ENCODE results near the gene KCNK18.
A peak's percentile ranks its signal among the peaks of the same experiment; 100 is the strongest.
"Not testable (repeated sequence)": the region's sequence is repeated elsewhere in the genome, so short reads cannot be mapped to it uniquely, and the experiment has no call there.

KCNK18 gene

DNA sequence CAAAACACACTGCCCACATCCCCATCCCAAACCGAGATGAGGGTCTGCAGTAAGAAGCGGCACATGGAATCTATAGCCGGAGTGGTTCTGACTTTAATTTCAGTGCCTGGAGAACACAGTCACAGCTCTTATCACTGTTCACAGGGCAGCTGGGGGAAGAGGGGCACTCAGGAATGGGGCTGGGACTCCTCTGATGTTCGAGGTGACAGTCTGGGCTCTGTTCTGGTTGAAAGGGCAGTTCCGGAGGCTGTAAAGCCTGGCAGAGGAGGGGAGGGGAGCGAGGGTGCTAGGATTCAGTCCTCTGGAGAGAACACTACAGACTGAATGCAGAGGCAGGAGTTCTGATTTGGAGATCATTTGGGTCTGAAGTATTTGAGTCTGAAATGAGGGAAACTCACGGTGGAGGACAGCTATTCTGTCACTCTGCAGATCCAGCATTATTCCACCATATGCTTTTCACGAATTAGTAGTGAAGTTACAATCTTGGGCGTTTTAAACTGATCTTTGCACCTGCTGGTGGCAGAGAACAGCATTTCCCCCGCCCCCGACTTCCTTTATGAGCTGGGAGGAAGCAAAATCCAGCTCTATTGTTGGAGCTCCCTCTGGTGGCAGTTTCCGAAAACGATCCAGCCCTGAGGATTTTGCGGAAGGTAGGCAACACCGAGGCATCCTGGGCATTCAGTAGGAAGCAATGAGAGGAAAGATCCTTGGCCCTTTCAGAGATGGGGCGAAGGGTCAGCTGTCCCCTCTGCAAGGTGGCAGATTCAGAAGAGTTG lies 22.7 kb upstream of the KCNK18 start:
- peak; percentile 67 for DNase-seq

DNA sequence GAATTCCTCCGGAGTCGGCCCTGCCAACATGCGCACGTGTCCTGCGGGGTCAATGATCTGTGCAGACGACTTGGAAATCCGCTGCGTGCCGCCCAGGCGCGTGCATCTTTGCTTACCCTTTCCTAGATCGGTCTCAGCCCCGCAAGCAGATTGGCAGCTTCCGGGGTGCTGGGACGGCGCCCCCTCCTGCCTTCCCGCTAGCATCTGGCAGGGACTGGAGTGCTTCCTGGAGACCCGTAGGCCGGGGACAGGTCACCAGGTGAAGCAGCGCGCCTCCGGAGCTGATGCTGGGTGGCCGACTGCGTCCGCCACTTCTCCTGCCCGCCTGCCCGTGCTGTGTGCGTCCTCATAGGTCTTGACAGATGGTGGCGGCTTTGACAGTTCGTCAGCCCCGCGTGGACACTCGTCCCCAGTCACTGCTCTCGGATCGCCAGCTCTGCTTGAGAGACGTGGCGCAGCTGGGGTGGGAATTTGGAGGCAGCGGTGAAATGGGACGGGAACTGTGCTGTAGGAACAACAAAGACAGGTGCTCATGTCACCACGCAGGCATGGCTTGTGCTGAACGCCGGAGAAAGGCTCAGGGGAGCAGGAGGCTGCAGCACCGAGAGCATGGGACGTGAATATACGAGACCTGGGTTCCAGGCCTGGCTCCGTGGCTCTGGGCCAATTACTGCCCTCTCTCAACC lies 21.9 kb upstream of the KCNK18 start:
- no peak for DNase-seq

DNA sequence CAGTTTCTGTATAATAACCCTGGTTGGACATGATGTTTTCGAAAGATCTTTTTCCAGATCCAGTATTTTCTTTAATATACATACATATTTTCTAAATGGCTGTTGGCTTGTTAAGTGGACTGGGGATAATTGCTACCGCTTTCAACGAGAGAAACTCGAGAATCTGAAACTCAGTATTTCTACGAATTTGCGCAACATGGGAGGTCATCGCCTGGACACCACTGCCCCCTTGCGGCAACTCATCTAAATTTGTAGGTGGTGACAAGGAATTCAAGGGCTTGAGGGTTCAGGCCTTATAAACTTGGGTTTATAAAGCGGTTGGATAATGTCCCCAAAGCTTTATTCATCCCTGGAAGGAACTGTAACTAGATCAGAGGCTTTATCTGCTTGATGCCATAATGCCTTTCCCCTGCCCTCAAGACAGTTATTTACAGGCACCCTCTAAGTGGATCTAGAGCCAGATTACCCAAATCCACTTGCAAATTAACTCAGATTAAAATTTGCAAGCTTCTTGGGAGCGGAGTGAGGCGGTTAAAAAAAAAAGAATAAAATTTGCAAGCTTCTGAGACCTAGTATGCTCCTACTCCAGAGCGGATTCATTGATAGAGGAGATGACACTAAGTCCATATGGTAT lies 21.3 kb upstream of the KCNK18 start:
- DNase-seq, result peak; percentile 60

DNA sequence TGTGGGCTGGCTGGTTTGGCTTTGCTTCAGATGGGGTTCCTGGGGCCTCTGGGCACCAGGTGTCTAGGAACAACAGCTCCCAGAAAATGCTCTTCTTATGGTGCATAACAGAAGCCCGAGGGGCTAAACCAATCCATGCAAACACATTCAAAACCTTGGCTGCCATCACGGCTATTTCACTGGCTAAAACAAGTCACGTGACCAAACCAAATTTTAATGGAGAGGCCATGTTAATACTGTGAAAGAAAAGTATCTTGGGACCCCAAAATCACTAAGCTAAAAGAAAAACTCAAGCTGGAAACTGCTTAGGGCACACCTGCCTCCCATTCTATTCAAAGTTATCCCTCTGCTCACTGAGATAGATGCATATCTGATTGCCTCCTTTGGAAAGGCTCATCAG lies 19.1 kb upstream of the KCNK18 start:
- no peak for DNase-seq

DNA sequence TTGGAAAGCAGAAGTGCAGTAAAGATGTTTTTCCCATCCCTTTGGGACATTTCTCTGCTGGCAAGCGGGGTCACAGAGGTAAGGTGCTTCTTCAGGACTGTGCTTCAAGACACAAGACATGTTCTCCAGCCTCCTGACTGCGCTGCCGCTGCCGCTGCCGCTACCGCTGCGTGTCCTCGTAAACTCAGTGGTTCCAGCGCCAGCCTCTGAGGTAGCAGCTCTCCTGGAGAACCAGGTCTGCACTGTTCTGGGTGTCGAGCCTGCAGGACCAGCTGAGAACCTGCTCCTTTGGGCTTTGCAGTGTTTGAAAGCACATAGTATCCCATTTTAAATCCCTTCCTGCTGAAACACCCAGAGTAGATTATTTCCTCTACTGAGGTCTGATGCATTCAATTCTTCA lies 13.0 kb upstream of the KCNK18 start:
- DNase-seq, result no peak

DNA sequence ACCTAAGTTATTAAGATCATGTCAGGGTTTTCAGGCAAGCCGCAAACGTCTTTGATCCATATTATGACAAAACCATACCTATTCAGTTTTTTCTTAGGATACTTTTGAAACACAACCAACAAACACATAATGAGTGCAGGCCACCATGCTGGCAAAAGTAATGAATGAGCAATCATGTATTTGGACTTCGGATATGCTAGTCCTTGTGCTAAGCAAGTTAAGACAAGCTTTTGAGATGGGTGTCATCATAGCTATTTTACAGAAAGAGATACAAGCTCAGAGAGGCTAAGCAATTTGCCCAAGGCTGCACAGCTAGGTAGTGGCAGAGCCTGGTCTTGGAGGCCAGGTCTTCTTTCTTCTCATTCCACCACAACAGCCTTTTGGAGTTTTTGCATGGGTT lies 12.5 kb upstream of the KCNK18 start:
- DNase-seq, result no peak

DNA sequence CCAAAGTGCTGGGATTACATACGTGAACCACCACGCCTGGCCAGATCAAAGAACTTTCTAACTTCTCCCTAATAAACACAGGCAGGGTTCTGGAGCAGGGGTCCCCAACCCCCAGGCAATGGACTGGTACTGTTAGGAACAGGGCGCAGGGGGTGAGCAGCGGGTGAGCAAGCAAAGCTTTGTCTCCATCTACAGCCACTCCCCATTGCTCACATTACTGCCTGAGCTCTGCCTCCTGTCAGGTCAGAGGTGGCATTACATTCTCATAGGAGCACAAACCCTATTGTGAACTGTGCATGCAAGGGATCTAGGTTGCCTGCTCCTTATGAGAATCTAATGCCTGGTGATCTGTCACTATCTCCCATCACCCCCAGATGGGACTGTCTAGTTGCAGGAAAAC lies 11.5 kb upstream of the KCNK18 start:
- DNase-seq, result not testable (repeated sequence)

DNA sequence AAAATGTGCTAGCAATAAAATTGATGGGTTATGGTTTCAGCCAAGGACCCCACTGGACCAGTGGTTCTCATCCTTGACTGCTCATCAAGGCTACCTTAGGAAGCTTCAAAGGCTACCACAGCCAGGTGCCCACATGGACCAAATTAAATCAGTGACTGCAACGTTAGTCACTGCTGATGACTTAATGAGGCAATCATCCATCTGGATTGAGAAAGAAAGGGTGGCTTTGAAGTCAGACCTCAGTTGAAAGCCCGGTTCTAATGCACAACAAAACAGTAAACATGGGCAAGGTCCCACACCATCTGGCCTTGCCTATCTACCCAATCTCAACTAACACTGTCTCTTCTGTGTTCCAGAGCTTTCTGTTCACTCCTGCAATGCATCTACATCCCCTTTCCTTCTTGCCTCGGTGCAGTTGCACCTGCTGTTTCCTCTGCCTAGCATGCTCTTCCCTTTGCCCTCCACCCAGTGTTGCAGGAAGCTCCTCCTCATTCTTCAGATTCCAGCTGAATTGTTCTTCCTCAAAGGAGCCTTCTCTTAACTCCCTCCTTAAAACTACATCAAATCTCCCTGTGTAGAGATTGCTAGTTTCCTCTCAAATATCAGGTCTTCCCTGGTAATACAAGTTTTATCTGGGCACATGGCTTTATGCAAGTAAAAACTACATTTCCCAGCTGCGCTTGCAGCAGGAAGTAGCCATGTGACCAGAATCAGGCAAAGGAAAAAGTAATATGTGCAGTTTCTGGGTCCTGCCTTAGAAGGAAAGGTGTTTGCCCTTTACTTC lies 10.3 kb upstream of the KCNK18 start:
- no peak for DNase-seq

DNA sequence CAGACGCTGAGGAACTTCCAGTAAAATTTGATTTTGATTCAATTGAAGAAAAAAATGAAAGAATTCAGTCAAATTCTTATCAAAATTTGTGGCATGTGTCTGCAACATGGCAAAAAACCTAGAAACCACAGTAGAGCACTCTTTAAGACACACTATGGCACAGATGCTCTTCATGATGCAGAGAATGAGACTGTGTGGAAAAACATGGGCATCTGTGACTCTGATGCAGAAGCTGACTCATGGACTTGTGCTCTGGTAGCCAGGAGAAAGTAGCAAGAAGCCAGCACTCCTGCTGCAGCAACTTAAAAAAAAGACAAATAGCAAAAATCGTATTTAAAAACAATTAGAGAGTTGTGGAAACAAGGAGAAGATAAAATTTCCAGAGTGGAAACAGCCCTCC lies 8.9 kb upstream of the KCNK18 start:
- no peak for DNase-seq

DNA sequence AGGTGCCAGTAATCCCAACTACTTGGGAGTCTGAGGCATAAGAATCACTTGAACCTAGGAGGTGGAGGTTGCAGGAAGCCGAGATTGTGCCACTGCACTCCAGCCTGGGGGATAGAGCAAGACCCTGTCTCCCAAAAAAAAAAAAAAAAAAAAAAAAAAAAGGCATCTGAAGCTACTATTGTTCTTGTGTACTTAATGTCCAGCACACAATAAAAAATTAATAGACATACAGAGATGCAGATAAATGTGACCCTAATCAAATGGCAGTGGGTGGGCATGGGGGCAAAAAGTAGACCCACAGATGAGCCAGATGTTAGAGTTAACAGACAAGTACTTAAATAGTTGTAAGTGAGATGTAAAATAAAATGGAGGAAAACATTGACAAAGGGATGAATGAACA lies 7.7 kb upstream of the KCNK18 start:
- DNase-seq, result no peak

DNA sequence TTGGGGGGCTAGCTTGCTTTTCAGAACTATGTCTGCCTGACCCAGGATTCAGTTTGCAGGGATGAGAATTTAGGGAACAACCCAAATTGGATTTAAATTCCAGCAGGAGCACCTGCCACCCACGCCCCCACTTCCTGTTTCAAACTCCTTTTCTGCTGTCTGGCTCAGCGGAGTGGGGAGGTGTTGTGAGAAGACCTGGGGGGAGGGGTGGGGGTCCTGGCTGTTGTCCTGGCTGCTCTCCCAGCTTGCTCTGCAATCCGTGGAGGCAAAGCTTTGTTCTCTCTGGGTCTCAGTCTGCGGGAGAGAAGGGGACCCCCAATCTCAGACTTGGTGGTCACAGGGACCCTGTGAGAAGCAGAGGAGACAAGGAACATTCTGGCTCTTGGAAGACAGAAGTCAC lies 799 bp downstream of the KCNK18 start:
- DNase-seq, result no peak

DNA sequence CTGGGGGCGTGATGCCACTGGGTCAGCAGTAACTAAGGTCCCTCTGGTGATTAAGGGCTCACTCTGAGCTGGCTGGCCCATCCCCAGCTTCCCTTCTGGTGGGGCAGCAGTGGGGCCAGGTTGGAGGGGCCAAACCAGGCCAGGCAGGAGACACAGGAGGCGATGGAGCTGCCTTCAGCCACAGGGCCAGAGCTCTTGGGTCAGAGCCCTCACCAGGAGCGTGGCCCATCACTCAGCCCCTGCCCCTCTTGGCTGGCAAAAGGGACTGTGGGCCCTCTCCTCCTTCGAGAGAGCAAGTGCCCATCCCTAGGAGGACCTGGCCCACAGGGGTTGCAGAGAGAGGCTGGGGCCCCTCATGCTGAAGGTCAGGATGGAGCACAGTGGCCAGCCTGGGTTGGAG lies 4.5 kb downstream of the KCNK18 start:
- DNase-seq, result no peak

DNA sequence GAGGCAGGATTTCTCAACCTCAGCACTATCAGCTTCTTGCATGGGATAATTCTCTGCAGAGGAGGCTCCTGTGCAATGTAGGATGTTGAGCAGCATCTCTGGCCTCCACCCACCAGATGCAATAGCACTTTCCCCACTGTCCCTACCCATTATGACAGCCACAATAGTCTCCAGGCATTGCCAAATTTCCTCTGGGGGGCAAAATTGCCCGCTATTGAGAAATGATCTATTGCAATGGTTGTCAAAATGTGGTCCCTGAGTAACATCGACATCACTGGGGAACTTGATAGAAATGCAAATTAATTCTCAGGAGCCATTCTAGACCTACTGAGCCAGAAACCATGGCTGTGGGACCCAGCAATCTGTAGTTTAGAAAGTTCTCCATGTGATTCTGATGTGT lies 7.0 kb downstream of the KCNK18 start:
- no peak for DNase-seq

DNA sequence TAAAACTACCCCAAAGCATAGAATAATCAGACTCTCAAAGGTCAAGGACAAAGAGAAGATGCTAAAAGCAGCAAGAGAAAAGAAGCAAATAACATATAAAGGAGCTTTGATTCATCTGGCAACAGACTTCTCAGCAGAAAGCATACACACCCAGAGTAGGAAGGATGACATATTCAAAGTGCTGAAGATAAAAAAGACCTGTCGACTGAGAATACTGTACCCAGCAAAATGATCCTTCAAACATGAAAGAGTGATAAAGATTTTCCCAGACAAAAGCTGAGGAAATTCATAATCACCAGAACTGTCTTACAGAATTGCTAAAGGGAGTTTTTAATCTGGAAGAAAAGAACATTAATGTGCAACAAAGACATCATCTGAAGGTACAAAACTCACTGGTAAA lies 14.9 kb downstream of the KCNK18 start:
- DNase-seq, result no peak

DNA sequence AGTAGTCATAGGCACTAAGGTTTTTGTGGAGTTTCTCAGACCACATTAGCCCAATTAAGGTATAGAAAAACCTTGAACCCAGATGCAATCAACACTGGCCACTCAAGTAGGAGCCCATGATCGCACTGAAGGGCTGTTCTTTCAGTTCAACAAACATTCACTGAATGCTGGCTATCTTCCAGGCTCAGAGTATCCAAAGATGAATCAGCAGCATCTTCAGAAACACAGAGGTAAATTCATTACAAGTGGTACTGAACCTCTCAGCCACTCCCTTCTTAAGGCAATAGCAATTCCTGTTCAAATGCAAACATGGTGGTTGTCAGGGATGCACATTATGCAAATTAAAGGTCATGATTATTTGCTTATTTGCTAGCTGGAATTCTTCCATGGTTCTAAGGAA lies 17.1 kb downstream of the KCNK18 start:
- DNase-seq, result no peak

DNA sequence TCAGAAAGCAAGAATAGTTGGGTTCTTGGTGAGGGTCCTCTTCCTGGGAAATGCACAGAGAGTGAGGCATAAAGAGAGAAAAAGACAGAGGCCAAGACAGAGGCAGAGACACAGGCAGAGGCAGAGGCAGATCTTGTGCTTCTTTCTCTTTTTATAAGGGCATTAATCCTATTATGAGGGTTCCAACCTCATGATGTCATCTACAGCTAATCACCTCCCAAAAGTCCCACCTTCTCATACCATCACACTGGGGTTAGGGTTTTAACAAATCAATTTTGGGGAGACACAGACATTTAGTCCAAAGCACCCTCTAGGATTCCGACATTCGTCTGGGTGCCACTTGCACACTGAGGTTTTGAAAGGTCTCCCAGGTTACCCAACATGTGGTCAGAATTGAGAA lies 17.8 kb downstream of the KCNK18 start:
- DNase-seq, result no peak

DNA sequence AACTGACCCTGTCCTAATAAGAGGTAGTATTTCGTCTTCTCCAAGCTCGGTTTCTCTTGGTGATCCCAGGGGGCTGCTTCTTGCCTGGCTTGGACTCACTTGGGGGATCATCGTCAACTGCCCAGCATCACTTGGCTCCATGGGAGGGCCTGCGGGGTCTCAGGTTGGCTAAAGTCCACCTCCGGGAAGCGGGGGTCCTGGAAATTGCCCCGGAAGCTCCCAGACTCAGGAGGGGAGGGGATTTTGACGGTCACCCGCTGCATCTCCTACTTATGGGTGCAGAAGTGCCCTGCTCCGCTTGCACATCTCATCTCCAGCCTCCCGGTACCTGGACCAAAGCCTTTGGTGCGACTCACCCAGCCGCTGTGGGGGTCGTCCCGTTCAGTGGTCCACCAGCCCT lies 18.7 kb downstream of the KCNK18 start:
- DNase-seq, result no peak

DNA sequence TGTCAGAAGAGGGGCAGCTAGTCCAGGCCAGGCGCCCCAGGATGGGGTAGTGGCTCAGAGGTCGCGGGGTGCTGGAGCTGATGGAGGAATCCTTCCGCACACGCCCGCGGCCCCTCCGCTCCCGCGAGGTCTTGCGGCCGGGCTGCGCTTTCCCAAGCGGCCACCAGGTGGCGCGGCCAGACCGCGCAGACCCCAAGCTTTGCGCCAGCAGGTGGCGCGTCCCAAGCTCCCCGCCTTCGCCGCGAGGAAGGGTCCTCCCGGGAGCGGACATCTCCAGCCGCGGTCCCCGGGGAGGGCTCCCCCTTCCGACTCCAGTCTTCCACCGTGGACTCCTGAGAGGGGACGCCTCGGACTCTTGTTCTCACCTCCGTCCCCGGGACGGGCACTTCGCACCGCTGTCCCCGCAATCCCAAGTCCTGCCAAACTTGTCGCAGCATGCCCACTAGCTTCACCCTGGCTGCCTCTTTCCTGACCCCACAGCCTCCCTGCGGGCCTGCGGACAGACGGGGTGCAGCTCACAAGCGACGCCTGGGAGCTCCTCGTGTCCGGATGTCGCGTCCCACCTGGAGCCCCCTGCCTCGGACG lies 19.4 kb downstream of the KCNK18 start:
- DNase-seq, result peak; percentile 59

DNA sequence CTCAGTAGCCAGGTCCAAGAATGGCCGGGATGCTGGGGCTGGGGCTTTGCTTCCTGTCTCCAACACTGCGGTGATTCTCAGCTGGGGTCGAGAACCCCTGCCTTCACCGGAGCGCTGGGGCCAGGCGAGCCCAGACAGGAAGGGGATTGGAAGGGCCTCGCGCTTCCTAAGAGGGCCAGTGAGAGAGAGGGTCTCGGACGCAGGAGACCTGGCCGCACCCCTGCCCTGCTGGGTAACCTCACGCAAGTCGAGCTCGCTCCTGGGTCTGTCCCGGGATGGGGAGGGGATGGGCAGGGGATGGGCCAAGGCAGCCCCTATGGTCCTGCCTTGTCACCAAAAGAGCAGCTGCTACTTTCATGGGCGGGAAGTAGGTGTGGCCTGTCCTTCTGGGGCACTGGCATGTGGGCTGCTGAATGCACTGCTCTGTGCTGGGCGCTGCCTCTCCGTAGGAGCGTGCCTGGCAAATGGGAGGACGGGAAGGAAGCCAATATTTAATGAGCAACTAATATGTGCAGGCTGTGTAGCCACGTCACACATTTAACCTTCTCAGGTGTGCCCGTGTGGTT lies 20.0 kb downstream of the KCNK18 start:
- DNase-seq, result no peak

DNA sequence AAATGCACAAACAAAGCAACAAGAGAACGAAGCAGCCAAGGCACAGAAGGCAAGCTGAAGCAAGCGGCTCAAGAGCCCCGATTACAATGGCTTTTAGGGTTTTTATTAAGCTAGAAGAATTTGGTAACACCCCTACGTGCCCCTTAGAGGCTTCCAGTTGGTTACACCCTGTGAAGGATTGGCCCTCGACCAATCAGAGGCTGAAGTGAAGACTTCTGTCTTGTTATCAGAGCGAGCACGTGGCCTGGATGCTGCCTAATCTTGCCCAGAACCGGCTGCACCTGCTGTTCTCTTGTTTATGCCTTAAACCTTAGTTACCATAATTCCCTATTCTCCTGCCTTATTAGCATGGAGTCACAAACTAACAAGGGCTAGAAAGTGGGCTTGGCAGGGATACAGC lies 21.4 kb downstream of the KCNK18 start:
- no peak for DNase-seq

DNA sequence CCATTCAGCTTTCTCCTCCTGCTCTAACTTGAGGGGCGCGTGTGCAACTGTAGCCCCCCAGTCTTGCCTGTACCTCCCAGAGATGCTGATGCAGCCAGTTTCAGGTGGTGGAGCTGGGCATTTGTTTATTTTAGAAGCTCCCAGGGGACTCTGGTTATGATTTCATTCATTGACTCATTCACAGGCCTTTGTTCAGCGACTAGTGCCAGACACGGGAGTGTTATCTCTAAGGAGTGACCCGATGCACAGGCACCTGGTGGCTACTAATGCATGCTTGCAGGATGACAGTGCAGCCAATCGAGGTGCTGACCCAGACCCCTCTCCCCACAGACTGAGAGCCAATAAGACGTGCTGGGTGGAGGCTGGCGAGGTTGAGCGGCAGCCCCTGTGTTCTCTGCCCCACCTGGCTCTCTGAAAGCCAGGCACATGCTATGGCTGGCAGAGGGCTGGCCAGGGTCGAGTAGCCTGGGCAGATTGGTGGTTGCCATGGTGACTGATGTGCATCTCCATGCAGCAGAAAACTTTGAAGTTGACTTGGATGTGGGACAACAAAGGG lies 23.9 kb downstream of the KCNK18 start:
- no peak for DNase-seq

DNA sequence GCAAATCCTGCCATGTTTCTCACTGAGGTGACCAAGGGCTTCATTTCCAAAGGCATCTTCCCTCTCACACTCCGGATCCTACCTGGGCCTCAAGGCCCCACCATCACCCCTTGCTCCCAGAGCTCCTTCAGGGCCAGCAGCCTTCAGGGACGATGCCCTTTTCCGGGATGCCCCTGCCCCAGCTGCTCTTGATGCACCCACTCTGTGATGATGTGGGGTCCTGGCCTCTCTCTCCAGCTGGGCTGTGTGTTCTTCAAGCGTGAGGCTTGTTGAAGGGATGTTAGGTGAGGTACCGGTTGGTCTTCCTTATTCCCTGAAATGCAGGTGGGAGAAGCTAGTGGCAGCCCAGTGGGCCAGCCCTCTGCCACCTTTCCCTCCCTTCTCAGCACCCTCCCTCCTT lies 25.3 kb downstream of the KCNK18 start:
- no peak for DNase-seq

Data from effector CD4-positive, alpha-beta T cell (primary cell).